GM12878 (cell line): ENCODE data around the gene TINCR. TPM values are rescaled to one million over a fixed set of nuclear protein-coding genes. Genes with fewer than 3 reads are reported as not detected.

ENCODE experiments used
- ATF7 ChIP-seq: fragments of 450-650 bp; IDR thresholded peaks from 2 replicates; pipeline ENCODE4 v1.6.1; 2016; ENCODE audit warnings: low read depth, mild to moderate bottlenecking
- CEBPB ChIP-seq, 2 experiments: fragments of 150-350 bp in 1 of 2; IDR thresholded peaks; 2 replicates each; pipeline ENCODE4 v1.6.1; 2012 to 2014; ENCODE audit warnings: low read depth in 2 of 2, low read length in 2 of 2, borderline replicate concordance in 1 of 2, inconsistent platforms in 1 of 2
- NFIC ChIP-seq: IDR thresholded peaks from 2 replicates; pipeline ENCODE4 v1.6.1; 2012; ENCODE audit warnings: low read depth, mild to moderate bottlenecking, inconsistent platforms, low read length, moderate library complexity
- NR2C1 ChIP-seq: fragments of 450-650 bp; IDR thresholded peaks from 2 replicates; pipeline ENCODE4 v1.6.1; 2017; ENCODE audit warnings: antibody characterized with exemption, mild to moderate bottlenecking, moderate library complexity
- polyA plus RNA-seq, 11 experiments: library from polyadenylated mRNA; depleted of rRNA in 4 of 11; unstranded in 6 of 11; stranded (reverse) in 5 of 11; fragments of >200 nt; fragmentation: Nextera tagmentation in 4 of 11; fragmentation: Illumina TruSeq in 1 of 11; extraction: Ambion mirVana in 4 of 11; extraction: Trizol in 1 of 11; gene quantifications; 1 replicate in 1 of 11; 2 replicates in 10 of 11; pipeline versions ENCODE4 v1.2.1 to v1.2.3, GENCODE V29; 2011 to 2016; ENCODE audit warnings: inconsistent platforms in 2 of 11, missing spikeins in 2 of 11, low read depth in 1 of 11
- total RNA-seq, 4 experiments: library from RNA; depleted of rRNA in 3 of 4; stranded (reverse); fragments of >200 nt in 3 of 4; fragmentation: Illumina TruSeq in 1 of 4; extraction: Trizol in 1 of 4; gene quantifications; 2 replicates each; pipeline versions ENCODE4 v1.2.1 to v1.2.3, GENCODE V29; 2013 to 2021
- TF ChIP-seq, protein P1 (sequence below): fragments of 450-650 bp; formaldehyde crosslinking; IDR thresholded peaks from 2 replicates; pipeline ENCODE4 v1.4.0; 2022; ENCODE audit warnings: mild to moderate bottlenecking, moderate library complexity
- TF ChIP-seq, protein P2 (sequence below): fragments of 450-650 bp; formaldehyde crosslinking; IDR thresholded peaks from 2 replicates; pipeline ENCODE4 v1.4.0; 2020; ENCODE audit warnings: mild to moderate bottlenecking, moderate library complexity

The TINCR gene
- total and polyA plus RNA-seq, 10 of the 15 experiments (the other 5 are each of a cell fraction or from before 2014, with no cell fraction given) = 0.02 to 0.36 (median 0.06) TPM; not detected in 3

DNA sequence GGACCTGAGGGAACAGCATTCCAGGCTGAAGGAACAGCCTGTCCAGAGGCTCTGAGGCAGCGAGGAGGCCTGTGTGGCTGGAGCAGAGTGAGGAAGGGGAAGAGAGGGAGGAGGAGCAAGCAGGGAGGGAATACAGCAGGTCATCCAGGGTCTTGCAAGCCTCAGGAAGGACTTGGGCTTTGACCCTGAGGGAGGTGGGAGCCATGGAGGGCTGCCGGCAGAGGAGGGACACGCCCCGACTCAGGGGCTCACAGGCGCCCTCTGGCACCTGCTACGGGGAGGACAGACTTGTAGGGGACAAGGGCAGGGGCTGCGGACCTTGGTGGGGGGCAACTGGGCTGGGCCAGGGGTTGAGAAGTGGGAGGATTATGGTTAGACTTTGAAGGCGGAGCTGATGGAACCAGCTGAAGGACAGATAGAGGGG lies 4.7 kb downstream of the TINCR start (continued):
- TF ChIP-seq, protein P1, sequence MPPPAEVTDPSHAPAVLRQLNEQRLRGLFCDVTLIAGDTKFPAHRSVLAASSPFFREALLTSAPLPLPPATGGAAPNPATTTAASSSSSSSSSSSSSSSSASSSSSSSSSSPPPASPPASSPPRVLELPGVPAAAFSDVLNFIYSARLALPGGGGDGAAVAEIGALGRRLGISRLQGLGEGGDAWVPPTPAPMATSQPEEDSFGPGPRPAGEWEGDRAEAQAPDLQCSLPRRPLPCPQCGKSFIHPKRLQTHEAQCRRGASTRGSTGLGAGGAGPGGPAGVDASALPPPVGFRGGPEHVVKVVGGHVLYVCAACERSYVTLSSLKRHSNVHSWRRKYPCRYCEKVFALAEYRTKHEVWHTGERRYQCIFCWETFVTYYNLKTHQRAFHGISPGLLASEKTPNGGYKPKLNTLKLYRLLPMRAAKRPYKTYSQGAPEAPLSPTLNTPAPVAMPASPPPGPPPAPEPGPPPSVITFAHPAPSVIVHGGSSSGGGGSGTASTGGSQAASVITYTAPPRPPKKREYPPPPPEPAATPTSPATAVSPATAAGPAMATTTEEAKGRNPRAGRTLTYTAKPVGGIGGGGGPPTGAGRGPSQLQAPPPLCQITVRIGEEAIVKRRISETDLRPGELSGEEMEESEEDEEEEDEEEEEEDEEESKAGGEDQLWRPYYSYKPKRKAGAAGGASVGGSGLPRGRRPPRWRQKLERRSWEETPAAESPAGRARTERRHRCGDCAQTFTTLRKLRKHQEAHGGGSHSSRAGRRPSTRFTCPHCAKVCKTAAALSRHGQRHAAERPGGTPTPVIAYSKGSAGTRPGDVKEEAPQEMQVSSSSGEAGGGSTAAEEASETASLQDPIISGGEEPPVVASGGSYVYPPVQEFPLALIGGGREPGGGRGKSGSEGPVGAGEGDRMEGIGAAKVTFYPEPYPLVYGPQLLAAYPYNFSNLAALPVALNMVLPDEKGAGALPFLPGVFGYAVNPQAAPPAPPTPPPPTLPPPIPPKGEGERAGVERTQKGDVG = no peak
- TF ChIP-seq NR2C1 (no peak), CEBPB (IDR thresholded peaks at IDR 0.05; ENCODE audit: borderline replicate concordance in 1 of 2, low read depth in 2 of 2, low read length in 2 of 2) (no peak), NFIC (no peak), ATF7 (no peak)
- TF ChIP-seq, protein P2, sequence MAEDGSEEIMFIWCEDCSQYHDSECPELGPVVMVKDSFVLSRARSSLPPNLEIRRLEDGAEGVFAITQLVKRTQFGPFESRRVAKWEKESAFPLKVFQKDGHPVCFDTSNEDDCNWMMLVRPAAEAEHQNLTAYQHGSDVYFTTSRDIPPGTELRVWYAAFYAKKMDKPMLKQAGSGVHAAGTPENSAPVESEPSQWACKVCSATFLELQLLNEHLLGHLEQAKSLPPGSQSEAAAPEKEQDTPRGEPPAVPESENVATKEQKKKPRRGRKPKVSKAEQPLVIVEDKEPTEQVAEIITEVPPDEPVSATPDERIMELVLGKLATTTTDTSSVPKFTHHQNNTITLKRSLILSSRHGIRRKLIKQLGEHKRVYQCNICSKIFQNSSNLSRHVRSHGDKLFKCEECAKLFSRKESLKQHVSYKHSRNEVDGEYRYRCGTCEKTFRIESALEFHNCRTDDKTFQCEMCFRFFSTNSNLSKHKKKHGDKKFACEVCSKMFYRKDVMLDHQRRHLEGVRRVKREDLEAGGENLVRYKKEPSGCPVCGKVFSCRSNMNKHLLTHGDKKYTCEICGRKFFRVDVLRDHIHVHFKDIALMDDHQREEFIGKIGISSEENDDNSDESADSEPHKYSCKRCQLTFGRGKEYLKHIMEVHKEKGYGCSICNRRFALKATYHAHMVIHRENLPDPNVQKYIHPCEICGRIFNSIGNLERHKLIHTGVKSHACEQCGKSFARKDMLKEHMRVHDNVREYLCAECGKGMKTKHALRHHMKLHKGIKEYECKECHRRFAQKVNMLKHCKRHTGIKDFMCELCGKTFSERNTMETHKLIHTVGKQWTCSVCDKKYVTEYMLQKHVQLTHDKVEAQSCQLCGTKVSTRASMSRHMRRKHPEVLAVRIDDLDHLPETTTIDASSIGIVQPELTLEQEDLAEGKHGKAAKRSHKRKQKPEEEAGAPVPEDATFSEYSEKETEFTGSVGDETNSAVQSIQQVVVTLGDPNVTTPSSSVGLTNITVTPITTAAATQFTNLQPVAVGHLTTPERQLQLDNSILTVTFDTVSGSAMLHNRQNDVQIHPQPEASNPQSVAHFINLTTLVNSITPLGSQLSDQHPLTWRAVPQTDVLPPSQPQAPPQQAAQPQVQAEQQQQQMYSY (CRISPR knock-in tag) = no peak
